GM10266 (cell line): Measurements from ENCODE around the gene PLK2.

ENCODE experiments used
- DNase-seq: peaks from one replicate; pipeline ENCODE4 v3.0.0; 2012; ENCODE audit errors: extremely low spot score
- TF ChIP-seq, protein P1 (sequence below): IDR thresholded peaks from 2 replicates; pipeline ENCODE4 v1.5.1; 2012; ENCODE audit warnings: mild to moderate bottlenecking, low read depth; ENCODE audit not compliant: control insufficient read depth, insufficient read depth; ENCODE audit errors: missing control alignments

PLK2 gene

DNA sequence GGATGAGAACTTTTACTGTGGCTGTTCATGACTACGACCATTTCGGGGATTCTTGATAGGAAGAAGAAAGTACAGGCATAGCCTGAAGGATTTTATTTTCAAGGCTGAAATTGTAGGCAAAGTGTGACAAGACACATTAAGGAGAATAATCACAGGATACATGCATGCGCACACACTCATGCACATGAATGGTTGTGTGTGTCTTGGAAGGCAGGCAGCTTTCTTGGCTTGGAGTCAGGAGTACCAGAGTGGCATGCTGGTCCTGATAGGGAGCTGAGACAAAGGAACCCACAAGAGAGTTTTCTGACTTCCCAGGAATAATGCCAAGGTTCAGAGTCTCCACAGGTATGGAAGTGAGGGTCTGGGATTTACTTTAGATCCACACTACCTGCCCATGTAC lies 22.2 kb downstream of the PLK2 start:
- DNase-seq = no peak
- TF ChIP-seq, protein P1, sequence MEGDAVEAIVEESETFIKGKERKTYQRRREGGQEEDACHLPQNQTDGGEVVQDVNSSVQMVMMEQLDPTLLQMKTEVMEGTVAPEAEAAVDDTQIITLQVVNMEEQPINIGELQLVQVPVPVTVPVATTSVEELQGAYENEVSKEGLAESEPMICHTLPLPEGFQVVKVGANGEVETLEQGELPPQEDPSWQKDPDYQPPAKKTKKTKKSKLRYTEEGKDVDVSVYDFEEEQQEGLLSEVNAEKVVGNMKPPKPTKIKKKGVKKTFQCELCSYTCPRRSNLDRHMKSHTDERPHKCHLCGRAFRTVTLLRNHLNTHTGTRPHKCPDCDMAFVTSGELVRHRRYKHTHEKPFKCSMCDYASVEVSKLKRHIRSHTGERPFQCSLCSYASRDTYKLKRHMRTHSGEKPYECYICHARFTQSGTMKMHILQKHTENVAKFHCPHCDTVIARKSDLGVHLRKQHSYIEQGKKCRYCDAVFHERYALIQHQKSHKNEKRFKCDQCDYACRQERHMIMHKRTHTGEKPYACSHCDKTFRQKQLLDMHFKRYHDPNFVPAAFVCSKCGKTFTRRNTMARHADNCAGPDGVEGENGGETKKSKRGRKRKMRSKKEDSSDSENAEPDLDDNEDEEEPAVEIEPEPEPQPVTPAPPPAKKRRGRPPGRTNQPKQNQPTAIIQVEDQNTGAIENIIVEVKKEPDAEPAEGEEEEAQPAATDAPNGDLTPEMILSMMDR = no peak

GRCh38 chr5:58431832-58432231 lies 28.1 kb downstream of the PLK2 start:
- DNase-seq = no peak
- TF ChIP-seq, protein P1 = no peak

DNA sequence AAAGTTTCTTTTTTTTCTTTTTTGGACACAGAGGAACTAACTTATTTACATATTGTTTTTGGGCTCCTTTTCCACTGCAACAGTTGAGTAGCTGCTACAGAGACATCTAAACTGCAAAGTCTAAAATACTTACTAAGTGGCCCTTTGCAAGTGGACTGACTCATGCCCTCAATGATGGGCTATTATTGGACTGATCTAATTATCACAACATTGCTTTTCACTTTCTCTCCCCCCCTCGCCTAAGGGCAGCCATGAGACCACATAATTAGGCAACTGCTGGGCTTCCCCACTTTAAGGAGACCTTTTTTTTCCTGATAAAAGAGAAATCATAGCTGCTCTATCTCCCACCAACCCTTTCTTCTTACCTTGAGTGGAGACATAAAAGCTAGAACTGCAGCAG lies 47.0 kb downstream of the PLK2 start:
- no peak for DNase-seq
- TF ChIP-seq, protein P1 = no peak

- no peak for DNase-seq
- TF ChIP-seq, protein P1 = no peak
These were observed 47.8 kb downstream of the PLK2 start for GRCh38 chr5:58412081-58412480.

DNA sequence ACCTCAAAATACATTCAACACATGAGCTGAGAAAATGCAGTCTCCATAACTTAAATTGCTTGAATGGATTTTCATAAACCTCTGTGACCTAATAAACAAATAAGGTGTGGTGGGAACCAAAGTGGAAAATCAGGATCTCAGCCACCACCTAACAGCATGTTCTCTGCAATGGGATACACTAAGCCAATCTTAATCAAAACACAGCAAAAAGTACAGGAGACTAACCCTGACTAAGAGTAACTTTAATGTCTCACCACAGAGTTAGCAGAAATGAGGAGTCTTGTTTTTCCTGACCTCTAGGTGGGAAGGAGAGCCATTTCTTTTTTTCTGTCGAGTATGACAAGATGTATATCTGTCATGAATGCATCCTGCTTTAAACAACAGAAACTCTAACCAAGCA lies 48.5 kb downstream of the PLK2 start:
- DNase-seq = no peak
- TF ChIP-seq, protein P1 = no peak

- DNase-seq = no peak
- TF ChIP-seq, protein P1 = no peak
These were observed 49.4 kb downstream of the PLK2 start for GRCh38 chr5:58410441-58410840.

GRCh38 chr5:58407042-58407719 lies 52.7 kb downstream of the PLK2 start:
- TF ChIP-seq, protein P1 = no peak
- DNase-seq = no peak
